A549 (cell line): ENCODE data around the gene CUEDC2. TPM values are rescaled to one million over a fixed set of nuclear protein-coding genes. Genes with fewer than 3 reads are reported as not detected.

Experiments
- ATAC-seq, 2 experiments: fragments of 200-7000 bp in 1 of 2; fragments of >200 bp in 1 of 2; cut with Nextera tagmentation in 1 of 2; cut with Tn5 transposase in 1 of 2; 3 replicates each; pipeline versions ENCODE4 v1.8.0 to v1.9.1; 2018 to 2020; ENCODE audit warnings: mild to moderate bottlenecking in 1 of 2, moderate library complexity in 1 of 2
- CTCF ChIA-PET: fragments of 300-600 bp; sonication (Branson Sonifier 250); formaldehyde crosslinking; extraction: SDS; loops from one replicate; lab custom pipeline; 2021; ENCODE audit warnings: antibody characterized with exemption, inconsistent platforms; lab: Yijun Ruan, JAX
- POLR2A ChIA-PET: fragments of 350-600 bp; formaldehyde crosslinking; extraction: SDS; loops from one replicate; lab custom pipeline; 2021; ENCODE audit warnings: antibody characterized with exemption, inconsistent platforms; lab: Yijun Ruan, JAX
- DNase-seq, 2 experiments: peaks; one replicate each; pipeline versions ENCODE4 v3.0.0 to v3.0.0-alpha.2; 2011 to 2016; ENCODE audit warnings: low read depth in 1 of 2, low spot score in 1 of 2
- FAIRE-seq: peaks from 2 replicates; lab custom pipeline; 2011; peaks lifted over from hg19 to GRCh38; lab: Jason Lieb, UNC
- H3K27ac ChIP-seq, 2 experiments: fragments of >200 bp; sonication (Bioruptor Twin); formaldehyde crosslinking; 3 replicates each; pipeline ENCODE4 v1.5.1; 2016 to 2017
- H3K4me1 ChIP-seq: fragments of >200 bp; sonication (Bioruptor Twin); formaldehyde crosslinking; 3 replicates; pipeline ENCODE4 v1.6.1; 2016
- H3K4me2 ChIP-seq: fragments of >200 bp; sonication (Bioruptor Twin); formaldehyde crosslinking; 3 replicates; pipeline ENCODE4 v1.6.1; 2016
- H3K4me3 ChIP-seq: fragments of >200 bp; sonication (Bioruptor Twin); formaldehyde crosslinking; 3 replicates; pipeline ENCODE4 v1.5.1; 2016
- H3K9me3 ChIP-seq: fragments of >200 bp; sonication (Bioruptor Twin); formaldehyde crosslinking; 3 replicates; pipeline ENCODE4 v1.6.1; 2016
- BCL3 ChIP-seq: fragments of >200 bp; sonication (Bioruptor Twin); formaldehyde crosslinking; IDR thresholded peaks from 3 replicates; pipeline ENCODE4 v1.6.1; 2016
- BHLHE40 ChIP-seq: IDR thresholded peaks from 2 replicates; pipeline ENCODE4 v1.6.1; 2012; ENCODE audit warnings: low read depth, low read length, inconsistent platforms
- CHD2 ChIP-seq: fragments of 150-350 bp; IDR thresholded peaks from 2 replicates; pipeline ENCODE4 v1.6.1; 2014; ENCODE audit warnings: low read length; ENCODE audit not compliant: partially characterized antibody
- CHD4 ChIP-seq: fragments of 200-600 bp; sonication (generic); IDR thresholded peaks from 2 replicates; pipeline ENCODE4 v1.6.1; 2016; ENCODE audit warnings: antibody characterized with exemption, mild to moderate bottlenecking, borderline replicate concordance
- E2F6 ChIP-seq: IDR thresholded peaks from 2 replicates; pipeline ENCODE4 v1.6.1; 2012; ENCODE audit warnings: low read depth, borderline replicate concordance
- FOSB ChIP-seq: fragments of 250-450 bp; sonication (Bioruptor Pico); IDR thresholded peaks from 2 replicates; pipeline ENCODE4 v1.5.0; 2020; ENCODE audit warnings: mild to moderate bottlenecking, moderate library complexity
- HOXB13 ChIP-seq: fragments of 250-450 bp; sonication (Bioruptor Pico); IDR thresholded peaks from 2 replicates; pipeline ENCODE4 v1.5.0; 2020; ENCODE audit warnings: low read depth, mild to moderate bottlenecking, moderate library complexity
- JUN ChIP-seq, 2 experiments: fragments of >200 bp; sonication (Bioruptor Twin); formaldehyde crosslinking; IDR thresholded peaks; 2 replicates in 1 of 2; 3 replicates in 1 of 2; pipeline ENCODE4 v1.6.1; 2016 to 2017
- JUNB ChIP-seq: fragments of >200 bp; sonication (Bioruptor Twin); formaldehyde crosslinking; IDR thresholded peaks from 2 replicates; pipeline ENCODE4 v1.6.1; 2016
- MAFK ChIP-seq: fragments of 450-650 bp; IDR thresholded peaks from 2 replicates; pipeline ENCODE4 v1.6.1; 2014; ENCODE audit not compliant: partially characterized antibody
- MAX ChIP-seq: IDR thresholded peaks from 2 replicates; pipeline ENCODE4 v1.6.1; 2012
- MAZ ChIP-seq: fragments of 150-350 bp; IDR thresholded peaks from 2 replicates; pipeline ENCODE4 v1.6.1; 2014; ENCODE audit warnings: antibody characterized with exemption, low read depth, low read length, borderline replicate concordance
- POLR2A ChIP-seq: IDR thresholded peaks from 2 replicates; pipeline ENCODE4 v1.6.1; 2012; ENCODE audit warnings: mild to moderate bottlenecking, low read length
- POLR2AphosphoS2 ChIP-seq: conservative IDR thresholded peaks from 2 replicates; pipeline ENCODE4 v1.6.1; 2012; ENCODE audit warnings: low read length, improper control_type of control experiment, inconsistent platforms
- RAD21 ChIP-seq, 2 experiments: fragments of >200 bp in 1 of 2; sonication (Bioruptor Twin) in 1 of 2; formaldehyde crosslinking in 1 of 2; IDR thresholded peaks in 1 of 2; conservative IDR thresholded peaks in 1 of 2; 2 replicates in 1 of 2; 3 replicates in 1 of 2; pipeline ENCODE4 v1.6.1; 2012 to 2018; ENCODE audit warnings: inconsistent platforms in 1 of 2
- REST ChIP-seq: fragments of 200-600 bp; sonication (generic); IDR thresholded peaks from 2 replicates; pipeline ENCODE4 v1.6.1; 2016; ENCODE audit warnings: antibody characterized with exemption, mild to moderate bottlenecking, moderate library complexity
- RFX5 ChIP-seq: fragments of 450-650 bp; IDR thresholded peaks from 2 replicates; pipeline ENCODE4 v1.7.1; 2014; ENCODE audit warnings: antibody characterized with exemption, mild to moderate bottlenecking, moderate library complexity
- USF2 ChIP-seq: fragments of 450-650 bp; IDR thresholded peaks from 2 replicates; pipeline ENCODE4 v1.6.1; 2014; ENCODE audit warnings: antibody characterized with exemption
- WGBS: methylation state at CpG from one replicate; pipeline ENCODE4 v1.1.6; 2017; ENCODE audit errors: missing lambda C conversion rate; 5-methylcytosine and 5-hydroxymethylcytosine counted together
- polyA plus RNA-seq, 4 experiments: library from polyadenylated mRNA; depleted of rRNA in 3 of 4; stranded (reverse); fragments of >200 nt; fragmentation: RNase III in 1 of 4; extraction: RNeasy Plus Mini Kit Qiagen cat#74134 plus additional on column Dnase treatment in 1 of 4; gene quantifications; 2 replicates in 3 of 4; 3 replicates in 1 of 4; pipeline ENCODE4 v1.2.3, GENCODE V29; 2011 to 2017

CUEDC2 gene
- polyA plus RNA-seq, 2 of the 4 experiments (the other 2 are of a cell fraction) = 43.7 to 67.4 TPM

- Histone ChIP-seq H3K4me2 (peak overlapping the region; percentile 100), H3K27ac (peak overlapping the region; percentile 77 to 84), H3K4me3 (peak overlapping the region; percentile 58), H3K9me3 (no peaks in the 10 kb centered on the region), H3K4me1 (peaks cover 12% of the 10 kb centered on the region)
- ChIA-PET POLR2A (interaction anchor here (1.4 kb wide), 3 partner anchors 11 to 66 kb away, joined by 4 to 9 read pairs (median 4); partner anchors contain the start of genes C10orf95 and NFKB2), CTCF (interaction anchor here (0.5 to 10.9 kb wide), 16 partner anchors 8 to 292 kb away, joined by 3 to 84 read pairs (median 4); partner anchors contain the start of genes ACTR1A and C10orf95)
- no peak for FAIRE-seq
- no peak for TF ChIP-seq POLR2AphosphoS2
- no peak for TF ChIP-seq FOSB (CRISPR knock-in tag)
- peak; percentile 67 for TF ChIP-seq POLR2A
- peak; percentile 83 for TF ChIP-seq MAX
- TF ChIP-seq CHD4 = no peak
- TF ChIP-seq MAFK = no peak
- TF ChIP-seq JUNB = no peak
- TF ChIP-seq BHLHE40 = peak; percentile 75
- TF ChIP-seq RAD21 (conservative IDR thresholded peaks at IDR 0.05 in 1 of 2, IDR thresholded peaks at IDR 0.05 in 1 of 2) = no peak
- peak; percentile 93 for TF ChIP-seq E2F6
- peak; percentile 54; the same call in 1 of the 2 replicates for TF ChIP-seq REST
- TF ChIP-seq USF2 = peak; percentile 88
- no peak for TF ChIP-seq CHD2
- TF ChIP-seq RFX5 = no peak
- no peak for TF ChIP-seq HOXB13 (CRISPR knock-in tag)
- TF ChIP-seq MAZ = peak; percentile 86; the same call in 1 of the 2 replicates
- TF ChIP-seq JUN (IDR thresholded peaks at IDR 0.05) = peak in 1 of 2 experiments; percentile 43; a peak in 2 of 5 replicates
- TF ChIP-seq BCL3 = no peak
- peak; percentile 87 to 98 for DNase-seq
- ATAC-seq = peak; percentile 90 to 97
- 22% methylated on average over 33 of the region's 54 CpGs for WGBS
Observed at GRCh38 chr10:102461187-102462054, 29.0 kb upstream of the CUEDC2 start.

GRCh38 chr10:102460836-102461186 lies 28.4 kb upstream of the CUEDC2 start:
- POLR2A ChIA-PET = interaction anchor here (1.4 kb wide), 2 partner anchors 10 to 66 kb away, joined by 4 read pairs; partner anchors contain the start of gene NFKB2

More at GRCh38 chr10:102460836-102461186, 28.4 kb upstream of the CUEDC2 start:
- Histone ChIP-seq H3K4me2 (peak overlapping the region; percentile 100), H3K4me3 (peak overlapping the region; percentile 58; the same call in 2 of the 3 replicates), H3K4me1 (peaks cover 18% of the 10 kb centered on the region), H3K9me3 (no peaks in the 10 kb centered on the region), H3K27ac (peak overlapping the region; percentile 40 to 84)
- DNase-seq (no peak), ATAC-seq (peak; percentile 45), FAIRE-seq (no peak)
- CTCF ChIA-PET = interaction anchor here (0.8 to 10.9 kb wide), 8 partner anchors 8 to 123 kb away, joined by 3 to 84 read pairs (median 10); partner anchors contain the start of genes ACTR1A and C10orf95
- WGBS = 39% methylated on average over 8 of the region's 8 CpGs
- TF ChIP-seq BCL3 (no peak), FOSB (CRISPR knock-in tag) (0 out of 2 replicates have a peak, but pooled peaks have one; percentile 37)
